ENCODE measurements around the gene SIT1.

- TF ChIP-seq POLR2A (IDR thresholded peaks at IDR 0.05) (no peak), CTCF (IDR thresholded peaks at IDR 0.05) (no peak), POLR2AphosphoS5 (IDR thresholded peaks at IDR 0.05) (no peak)
Observed at GRCh38 chr9:35680331-35681105, 29.8 kb upstream of the SIT1 start.

All from prostate gland (tissue), 2 donors.